ENCODE measurements around the gene MBNL1. TPM values are rescaled to one million over a fixed set of nuclear protein-coding genes. Genes with fewer than 3 reads are reported as not detected.

Gene MBNL1
- polyA plus RNA-seq, 1 donor from 2014 or later, result 12.7 TPM

- H3K27me3 ChIP-seq (ENCODE audit: insufficient read depth, low read depth, low read length), result no peaks in the 10 kb centered on the region
- no peak overlapping the region for H3K27ac ChIP-seq (ENCODE audit: low read length)
- no peak overlapping the region for H2AFZ ChIP-seq (ENCODE audit: low read depth, low read length)
- peaks cover 13% of the 10 kb centered on the region for H3K79me2 ChIP-seq (replicated peaks; ENCODE audit: insufficient read depth, low read length)
- TF ChIP-seq MXI1 (conservative IDR thresholded peaks at IDR 0.05; ENCODE audit: poor library complexity, severe bottlenecking) (no peak), EP300 (conservative IDR thresholded peaks at IDR 0.05; ENCODE audit: poor library complexity, severe bottlenecking) (no peak), EZH2 (IDR thresholded peaks at IDR 0.05; ENCODE audit: borderline replicate concordance, insufficient read depth, low read length, poor library complexity, severe bottlenecking) (no peak), POLR2AphosphoS5 (IDR thresholded peaks at IDR 0.05) (no peak), RAD21 (conservative IDR thresholded peaks at IDR 0.05) (no peak), REST (IDR thresholded peaks at IDR 0.05; ENCODE audit: borderline replicate concordance) (no peak)
- TF ChIP-seq, protein P1, sequence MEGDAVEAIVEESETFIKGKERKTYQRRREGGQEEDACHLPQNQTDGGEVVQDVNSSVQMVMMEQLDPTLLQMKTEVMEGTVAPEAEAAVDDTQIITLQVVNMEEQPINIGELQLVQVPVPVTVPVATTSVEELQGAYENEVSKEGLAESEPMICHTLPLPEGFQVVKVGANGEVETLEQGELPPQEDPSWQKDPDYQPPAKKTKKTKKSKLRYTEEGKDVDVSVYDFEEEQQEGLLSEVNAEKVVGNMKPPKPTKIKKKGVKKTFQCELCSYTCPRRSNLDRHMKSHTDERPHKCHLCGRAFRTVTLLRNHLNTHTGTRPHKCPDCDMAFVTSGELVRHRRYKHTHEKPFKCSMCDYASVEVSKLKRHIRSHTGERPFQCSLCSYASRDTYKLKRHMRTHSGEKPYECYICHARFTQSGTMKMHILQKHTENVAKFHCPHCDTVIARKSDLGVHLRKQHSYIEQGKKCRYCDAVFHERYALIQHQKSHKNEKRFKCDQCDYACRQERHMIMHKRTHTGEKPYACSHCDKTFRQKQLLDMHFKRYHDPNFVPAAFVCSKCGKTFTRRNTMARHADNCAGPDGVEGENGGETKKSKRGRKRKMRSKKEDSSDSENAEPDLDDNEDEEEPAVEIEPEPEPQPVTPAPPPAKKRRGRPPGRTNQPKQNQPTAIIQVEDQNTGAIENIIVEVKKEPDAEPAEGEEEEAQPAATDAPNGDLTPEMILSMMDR (IDR thresholded peaks at IDR 0.05; ENCODE audit: poor library complexity, severe bottlenecking), result no peak
- H3K4me2 ChIP-seq (ENCODE audit: low read length), result no peak overlapping the region
- H3K9me3 ChIP-seq (ENCODE audit: low read length), result no peaks in the 10 kb centered on the region
- no peak overlapping the region for H3K4me3 ChIP-seq (ENCODE audit: low read length)
- no peaks in the 10 kb centered on the region for H3K9me2 ChIP-seq (ENCODE audit: insufficient read depth, low read length)
- H3F3A ChIP-seq (ENCODE audit: insufficient read depth, low read length, poor library complexity, severe bottlenecking), result peaks cover 4% of the 10 kb centered on the region
- no peaks in the 10 kb centered on the region for H3K36me3 ChIP-seq (ENCODE audit: insufficient read depth, low read length)
- H4K20me1 ChIP-seq (ENCODE audit: insufficient read depth), result no peaks in the 10 kb centered on the region
- H3K9ac ChIP-seq (ENCODE audit: low read length), result no peak overlapping the region
Measured at GRCh38 chr3:152394246-152394645, 125.5 kb downstream of the MBNL1 start.

- TF ChIP-seq RAD21 (conservative IDR thresholded peaks at IDR 0.05) (no peak), EZH2 (IDR thresholded peaks at IDR 0.05; ENCODE audit: borderline replicate concordance, insufficient read depth, low read length, poor library complexity, severe bottlenecking) (no peak), SMC3 (conservative IDR thresholded peaks at IDR 0.05; ENCODE audit: poor library complexity) (no peak), POLR2AphosphoS5 (IDR thresholded peaks at IDR 0.05) (no peak), EP300 (conservative IDR thresholded peaks at IDR 0.05; ENCODE audit: poor library complexity, severe bottlenecking) (no peak)
- Histone ChIP-seq H3K36me3 (ENCODE audit: insufficient read depth, low read length) (no peaks in the 10 kb centered on the region), H3K9ac (ENCODE audit: low read length) (no peak overlapping the region), H3K79me2 (replicated peaks; ENCODE audit: insufficient read depth, low read length) (peaks cover 15% of the 10 kb centered on the region), H3K27ac (ENCODE audit: low read length) (no peak overlapping the region), H3K27me3 (ENCODE audit: insufficient read depth, low read depth, low read length) (no peaks in the 10 kb centered on the region), H4K20me1 (ENCODE audit: insufficient read depth) (no peaks in the 10 kb centered on the region), H3K9me2 (ENCODE audit: insufficient read depth, low read length) (no peaks in the 10 kb centered on the region), H3K4me3 (ENCODE audit: low read length) (no peak overlapping the region), H2AFZ (ENCODE audit: low read depth, low read length) (no peak overlapping the region), H3K9me3 (ENCODE audit: low read length) (no peaks in the 10 kb centered on the region), H3F3A (ENCODE audit: insufficient read depth, low read length, poor library complexity, severe bottlenecking) (peaks cover 4% of the 10 kb centered on the region), H3K4me2 (ENCODE audit: low read length) (no peak overlapping the region)
Measured at GRCh38 chr3:152395764-152396163, 127.0 kb downstream of the MBNL1 start.

- TF ChIP-seq EP300 (conservative IDR thresholded peaks at IDR 0.05; ENCODE audit: poor library complexity, severe bottlenecking), result no peak
- TF ChIP-seq, protein P1 (IDR thresholded peaks at IDR 0.05; ENCODE audit: poor library complexity, severe bottlenecking), result no peak
- no peak for TF ChIP-seq RAD21 (conservative IDR thresholded peaks at IDR 0.05)
- TF ChIP-seq SMC3 (conservative IDR thresholded peaks at IDR 0.05; ENCODE audit: poor library complexity), result no peak
- no peak for TF ChIP-seq POLR2AphosphoS5 (IDR thresholded peaks at IDR 0.05)
- no peak for TF ChIP-seq EZH2 (IDR thresholded peaks at IDR 0.05; ENCODE audit: borderline replicate concordance, insufficient read depth, low read length, poor library complexity, severe bottlenecking)
- no peak for TF ChIP-seq TAF1 (IDR thresholded peaks at IDR 0.05; ENCODE audit: low read depth)
- no peak for TF ChIP-seq REST (IDR thresholded peaks at IDR 0.05; ENCODE audit: borderline replicate concordance)
- no peak for TF ChIP-seq MXI1 (conservative IDR thresholded peaks at IDR 0.05; ENCODE audit: poor library complexity, severe bottlenecking)
- Histone ChIP-seq H3F3A (ENCODE audit: insufficient read depth, low read length, poor library complexity, severe bottlenecking) (peaks cover 4% of the 10 kb centered on the region), H3K4me2 (ENCODE audit: low read length) (no peak overlapping the region), H3K27me3 (ENCODE audit: insufficient read depth, low read depth, low read length) (no peaks in the 10 kb centered on the region), H3K27ac (ENCODE audit: low read length) (no peak overlapping the region), H3K79me2 (replicated peaks; ENCODE audit: insufficient read depth, low read length) (peaks cover 20% of the 10 kb centered on the region), H3K36me3 (ENCODE audit: insufficient read depth, low read length) (no peaks in the 10 kb centered on the region), H3K9me2 (ENCODE audit: insufficient read depth, low read length) (no peaks in the 10 kb centered on the region), H3K9me3 (ENCODE audit: low read length) (no peaks in the 10 kb centered on the region), H2AFZ (ENCODE audit: low read depth, low read length) (no peak overlapping the region), H3K9ac (ENCODE audit: low read length) (no peak overlapping the region), H4K20me1 (ENCODE audit: insufficient read depth) (no peaks in the 10 kb centered on the region), H3K4me3 (ENCODE audit: low read length) (no peak overlapping the region)
Measured at GRCh38 chr3:152396867-152397266, 128.1 kb downstream of the MBNL1 start.

Measured in neural cell (in vitro differentiated cells).